Subcutaneous adipose tissue (tissue), 4 donors: Measurements from ENCODE around the gene CRTAC1. TPM values are rescaled to one million over a fixed set of nuclear protein-coding genes. Genes with fewer than 3 reads are reported as not detected.

Source experiments
- CTCF ChIP-seq: fragments of 450-650 bp; IDR thresholded peaks from one replicate; pipeline ENCODE4 v1.5.1; 2016; ENCODE audit warnings: low read depth, mild to moderate bottlenecking, control low read depth, antibody characterized with exemption, moderate library complexity
- total RNA-seq, 4 donors: library from RNA; depleted of rRNA; stranded (reverse); fragments of >200 nt; gene quantifications; one replicate each; pipeline ENCODE4 v1.1.0, GENCODE V29; 2016

CRTAC1 gene
- total RNA-seq, 4 donors from 2014 or later, result 0.51 to 1.5 (median 0.72) TPM

DNA sequence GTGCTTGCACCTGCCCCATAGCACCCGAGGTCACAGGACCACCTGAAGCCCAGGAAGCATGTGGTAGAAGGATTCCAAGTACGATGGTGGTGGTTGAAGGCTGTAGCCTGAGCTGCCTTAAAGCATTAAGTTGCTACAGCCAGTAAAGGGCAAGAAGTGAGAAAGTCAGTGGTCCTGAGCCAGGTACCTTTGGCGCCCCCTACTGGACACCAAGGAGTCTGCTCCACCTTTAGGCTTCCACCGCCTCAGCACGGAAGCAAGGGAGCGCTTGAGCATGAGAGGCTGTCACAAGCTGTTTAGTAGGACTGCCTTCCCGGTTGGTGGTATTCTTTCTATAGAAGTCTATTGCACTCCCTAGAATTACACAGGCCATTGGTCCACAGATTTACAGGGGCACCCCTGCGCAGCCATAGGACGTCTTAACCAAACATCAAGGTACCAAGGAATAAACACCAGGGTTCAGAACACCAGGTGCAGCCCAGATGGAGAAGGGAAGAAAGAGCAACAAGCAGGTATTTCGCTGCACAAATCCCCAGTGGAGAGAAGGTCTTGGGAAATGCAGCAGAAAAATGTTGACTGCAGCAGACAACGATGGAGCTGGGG lies 2.2 kb downstream of the CRTAC1 start:
- TF ChIP-seq CTCF, result no peak

GRCh38 chr10:98023024-98023423 lies 7.4 kb downstream of the CRTAC1 start:
- TF ChIP-seq CTCF, result no peak

- TF ChIP-seq CTCF, result no peak
These were observed 9.6 kb downstream of the CRTAC1 start for GRCh38 chr10:98020784-98021183.

GRCh38 chr10:98020254-98020653 lies 10.2 kb downstream of the CRTAC1 start:
- TF ChIP-seq CTCF, result no peak

DNA sequence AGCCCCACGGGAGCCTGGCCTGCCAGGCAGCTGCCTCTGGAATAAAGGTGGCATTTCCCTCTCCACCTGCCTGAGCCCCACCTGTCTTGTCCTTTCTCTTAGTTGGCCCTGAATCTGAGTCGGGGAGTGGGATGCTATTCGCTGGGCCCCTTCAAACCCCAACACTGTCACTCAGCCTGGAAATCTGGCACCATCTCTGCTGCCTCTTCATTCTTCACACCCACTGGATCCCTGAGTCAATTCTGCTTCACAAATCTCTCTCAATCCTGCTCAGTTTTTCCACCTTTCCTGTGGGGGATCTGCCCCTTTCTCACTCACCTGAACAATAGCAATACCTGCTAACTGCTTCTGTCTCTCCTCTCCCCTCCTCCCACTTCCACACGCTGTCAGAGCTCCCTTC lies 10.6 kb downstream of the CRTAC1 start:
- no peak for TF ChIP-seq CTCF

DNA sequence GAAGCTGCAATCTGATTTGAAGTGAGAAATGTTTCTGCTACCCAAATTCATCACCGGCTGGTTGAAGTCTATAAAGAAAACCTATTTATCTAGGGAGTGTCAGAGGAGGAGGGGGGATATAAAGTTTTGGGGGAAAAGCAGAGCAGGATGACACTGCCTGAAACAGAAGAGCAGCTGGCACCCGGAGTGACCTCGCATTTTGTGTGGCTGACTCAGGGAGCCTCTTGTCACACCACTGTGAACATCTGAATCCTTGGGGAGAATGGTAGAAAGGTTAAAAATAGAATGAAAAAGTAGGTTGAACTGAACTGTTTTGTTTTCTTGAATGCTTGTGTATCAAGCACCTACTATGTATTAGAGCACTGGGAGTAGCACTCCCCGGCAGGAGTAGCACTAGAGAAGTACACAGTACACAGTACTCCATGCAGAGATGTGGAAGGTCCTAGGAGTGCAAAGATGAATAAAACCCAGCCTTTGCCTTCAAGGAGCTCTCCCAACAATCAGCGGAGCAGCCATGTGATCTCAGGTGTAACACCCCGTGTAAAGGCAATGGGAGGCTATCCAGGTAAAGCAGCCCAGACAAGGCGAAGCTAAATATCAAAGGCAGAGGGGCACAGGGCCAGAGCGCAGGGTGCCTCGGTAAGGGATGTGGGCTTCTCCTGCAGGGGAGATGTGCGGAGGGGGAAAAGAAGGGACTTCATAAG lies 13.5 kb downstream of the CRTAC1 start:
- no peak for TF ChIP-seq CTCF

DNA sequence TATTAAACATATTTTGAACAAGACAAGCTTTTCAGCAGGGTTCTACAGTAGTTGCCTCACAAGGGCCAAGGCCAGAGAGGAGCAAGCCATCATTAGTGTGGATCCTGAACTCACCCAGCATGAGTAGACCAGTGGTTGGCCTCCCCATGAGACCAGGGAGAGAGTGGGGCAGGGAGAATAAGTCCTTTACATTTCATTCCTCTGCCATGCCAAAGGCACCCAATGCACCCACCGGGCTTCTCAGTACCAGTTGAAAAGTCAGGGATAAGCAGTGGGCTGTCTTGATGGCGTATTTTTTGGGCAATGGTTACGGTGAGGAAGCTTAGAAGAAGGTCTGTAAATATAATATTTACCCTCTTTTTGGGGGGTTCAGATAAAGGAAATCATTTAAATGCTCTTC lies 16.6 kb downstream of the CRTAC1 start:
- no peak for TF ChIP-seq CTCF
